WERI-Rb-1 (cell line): ENCODE data around the gene NPB.

Experiments
- DNase-seq: peaks from one replicate; pipeline ENCODE4 v3.0.0-alpha.2; 2020
- H3K27ac ChIP-seq: fragments of 250-450 bp; sonication (Bioruptor Pico); 2 replicates; pipeline ENCODE4 v1.5.1; 2020; ENCODE audit warnings: mild to moderate bottlenecking, moderate library complexity
- H3K27me3 ChIP-seq: fragments of 250-450 bp; sonication (Bioruptor Pico); 2 replicates; pipeline ENCODE4 v1.5.1; 2021; ENCODE audit warnings: mild to moderate bottlenecking, low read depth, moderate library complexity; ENCODE audit not compliant: insufficient read depth, severe bottlenecking
- H3K36me3 ChIP-seq: fragments of 250-450 bp; sonication (Bioruptor Pico); 2 replicates; pipeline ENCODE4 v1.5.1; 2020; ENCODE audit warnings: mild to moderate bottlenecking, moderate library complexity
- H3K4me3 ChIP-seq: 2 replicates; pipeline ENCODE4 v1.5.1; 2011; ENCODE audit warnings: low read depth, mild to moderate bottlenecking, control low read depth, low read length
- H3K9me3 ChIP-seq: fragments of 250-450 bp; sonication (Bioruptor Pico); 2 replicates; pipeline ENCODE4 v1.5.1; 2021; ENCODE audit warnings: mild to moderate bottlenecking, moderate library complexity; ENCODE audit not compliant: severe bottlenecking
- CTCF ChIP-seq: IDR thresholded peaks from 2 replicates; pipeline ENCODE4 v1.5.1; 2011; ENCODE audit warnings: low read depth, mild to moderate bottlenecking, control low read depth, inconsistent platforms, low read length

NPB gene

GRCh38 chr17:81865733-81866439 lies 36.2 kb upstream of the NPB start:
- peaks cover 53% of the 10 kb centered on the region for H3K36me3 ChIP-seq
- TF ChIP-seq CTCF: no peak
- H3K9me3 ChIP-seq: no peaks in the 10 kb centered on the region
- peak overlapping the region; percentile 5; the same call in 1 of the 2 replicates for H3K27ac ChIP-seq
- no peaks in the 10 kb centered on the region for H3K27me3 ChIP-seq
- DNase-seq: no peak
- no peak overlapping the region for H3K4me3 ChIP-seq

- H3K27me3 ChIP-seq: no peaks in the 10 kb centered on the region
- DNase-seq: no peak
- peak overlapping the region; percentile 42 for H3K27ac ChIP-seq
- no peaks in the 10 kb centered on the region for H3K9me3 ChIP-seq
- TF ChIP-seq CTCF: 0 out of 2 replicates have a peak, but pooled peaks have one; percentile 4
- no peak overlapping the region for H3K4me3 ChIP-seq
- peaks cover 56% of the 10 kb centered on the region for H3K36me3 ChIP-seq
Observed at GRCh38 chr17:81866440-81867169, 35.4 kb upstream of the NPB start.

- peak; percentile 54 for DNase-seq
- Histone ChIP-seq H3K27me3 (no peaks in the 10 kb centered on the region), H3K4me3 (no peak overlapping the region), H3K36me3 (peaks cover 58% of the 10 kb centered on the region), H3K27ac (peak overlapping the region; percentile 42), H3K9me3 (no peaks in the 10 kb centered on the region)
- no peak for TF ChIP-seq CTCF
Observed at GRCh38 chr17:81867170-81867990, 34.7 kb upstream of the NPB start.

- Histone ChIP-seq H3K9me3 (no peaks in the 10 kb centered on the region), H3K4me3 (no peak overlapping the region), H3K27ac (peak overlapping the region; percentile 42), H3K27me3 (no peaks in the 10 kb centered on the region), H3K36me3 (peaks cover 56% of the 10 kb centered on the region)
- no peak for TF ChIP-seq CTCF
- no peak for DNase-seq
Observed at GRCh38 chr17:81867991-81868673, 33.9 kb upstream of the NPB start.

GRCh38 chr17:81868674-81869220 lies 33.3 kb upstream of the NPB start:
- H3K4me3 ChIP-seq: no peak overlapping the region
- H3K27me3 ChIP-seq: no peaks in the 10 kb centered on the region
- H3K9me3 ChIP-seq: no peaks in the 10 kb centered on the region
- peak; percentile 66 for DNase-seq
- peak overlapping the region; percentile 56 for H3K27ac ChIP-seq
- TF ChIP-seq CTCF: no peak
- H3K36me3 ChIP-seq: peaks cover 51% of the 10 kb centered on the region
